Measurements from ENCODE around the gene IL32.

DNA sequence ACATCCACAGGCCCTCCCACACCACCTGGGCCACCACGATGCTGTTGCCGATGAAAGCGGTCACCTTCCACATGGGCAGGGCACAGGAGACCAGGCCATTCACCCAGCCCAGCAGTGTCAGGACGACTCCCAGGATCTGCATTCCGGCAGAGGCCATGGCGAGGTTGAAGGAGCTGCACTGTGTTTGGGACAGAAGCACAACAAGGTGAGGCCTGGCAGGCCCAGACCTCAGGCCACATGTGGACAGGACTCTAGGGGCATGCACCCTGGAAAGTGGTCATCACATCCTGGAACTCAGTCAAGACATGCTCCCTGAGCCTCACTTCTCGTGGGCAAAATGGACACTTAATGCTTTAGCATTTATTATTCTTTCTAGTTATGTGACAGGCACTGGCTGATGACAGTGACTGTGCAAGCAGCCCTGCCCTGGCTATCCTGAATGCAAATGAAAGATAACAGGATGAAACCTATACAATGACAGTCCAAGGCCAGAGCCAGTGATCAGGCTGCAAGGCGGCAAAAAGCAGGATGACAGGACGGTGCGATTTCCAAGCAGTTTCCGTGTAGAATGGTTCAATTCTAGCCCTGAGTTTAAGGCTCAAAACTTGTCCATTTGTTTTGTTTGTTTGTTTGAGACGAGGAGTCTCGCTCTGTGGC, 49.4 kb upstream of the IL32 start:
- TF ChIP-seq POLR2A (IDR thresholded peaks at IDR 0.05) = no peak
- TF ChIP-seq CTCF (IDR thresholded peaks at IDR 0.05) = no peak

Measured in Peyer's patch (tissue), 4 donors.